ENCODE results near the gene GPATCH3. TPM values are rescaled to one million over a fixed set of nuclear protein-coding genes. Genes with fewer than 3 reads are reported as not detected.
A peak's percentile ranks its signal among the peaks of the same experiment; 100 is the strongest.
"Not testable (repeated sequence)": the region's sequence is repeated elsewhere in the genome, so short reads cannot be mapped to it uniquely, and the experiment has no call there.

GPATCH3 gene
- total and polyA plus RNA-seq, 3 experiments from 2014 or later = 15.2 to 21.3 (median 20.0) TPM

DNA sequence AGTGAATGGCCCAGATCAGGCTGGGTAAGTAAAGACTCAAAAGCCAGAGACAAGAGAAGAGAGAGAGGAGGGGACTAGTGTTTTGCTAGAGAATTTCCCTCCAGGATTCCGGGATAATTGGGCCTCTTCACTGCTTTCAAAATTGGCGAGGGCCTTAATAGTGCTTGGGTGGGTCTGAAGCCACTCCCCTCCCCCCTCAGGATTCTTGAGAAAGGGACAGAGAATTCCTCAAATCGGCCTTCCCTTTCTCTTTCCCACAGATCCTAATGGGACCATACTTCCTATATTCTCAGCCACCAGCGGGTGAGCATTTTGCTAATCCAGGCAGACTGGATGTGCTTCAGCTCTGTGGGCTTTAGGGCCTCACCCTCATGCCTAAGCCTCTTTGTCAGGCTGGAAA is 25.4 kb downstream of the GPATCH3 start:
- no peaks in the 10 kb centered on the region for H3K4me1 ChIP-seq (ENCODE audit: insufficient read depth, low read length)
- no peaks in the 10 kb centered on the region for H3K27me3 ChIP-seq (ENCODE audit: insufficient read depth, low read length, poor library complexity, severe bottlenecking)
- Mint-ChIP-seq H3K27me3 (no peaks in the 10 kb centered on the region), H3K36me3 (peaks cover 0 to 38% (median 3%) of the 10 kb centered on the region in 3 donors), H3K27ac (peak overlapping the region in 1 of 8 donors; percentile 46), H3K9me3 (no peaks in the 10 kb centered on the region), H3K4me1 (no peaks in the 10 kb centered on the region), H3K4me3 (no peak overlapping the region)
- peaks cover 11% of the 10 kb centered on the region for H3K36me3 ChIP-seq (ENCODE audit: insufficient read depth, low read length)
- POLR2A ChIA-PET = no interaction called here
- no peak for DNase-seq
- H3K4me3 ChIP-seq (ENCODE audit: low read length) = no peak overlapping the region
- H3K27ac ChIP-seq (ENCODE audit: low read depth, low read length) = no peak overlapping the region
- CTCF ChIA-PET = interaction anchor here (1.8 kb wide), 1 partner anchor 20 kb away, joined by 5 read pairs; no protein-coding TSS in a partner anchor
- H3K9me3 ChIP-seq (ENCODE audit: low read length) = no peaks in the 10 kb centered on the region

DNA sequence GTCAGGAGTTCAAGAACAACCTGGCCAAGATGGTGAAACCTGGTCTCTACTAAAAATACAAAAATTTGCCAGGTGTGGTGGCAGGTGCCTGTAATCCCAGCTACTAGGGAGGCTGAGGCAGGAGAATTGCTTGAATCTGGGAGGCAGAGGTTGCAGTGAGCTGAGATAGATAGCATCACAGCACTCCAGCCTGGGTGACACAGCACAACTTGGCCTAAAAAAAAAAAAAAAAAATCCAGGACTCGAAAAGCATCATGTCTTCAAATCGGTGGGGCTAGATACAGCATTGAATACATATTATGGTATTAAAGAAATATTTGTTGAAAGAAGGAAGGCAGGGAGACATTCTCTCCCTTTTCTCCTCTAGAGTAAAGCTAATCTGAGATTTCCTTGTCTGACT is 27.2 kb downstream of the GPATCH3 start:
- H3K36me3 Mint-ChIP-seq = peaks cover 0 to 25% (median 0%) of the 10 kb centered on the region in 3 donors
- H3K27ac Mint-ChIP-seq; POLR2A ChIA-PET; H3K4me3 Mint-ChIP-seq; DNase-seq; H3K4me3 ChIP-seq (ENCODE audit: low read length); H3K27me3 Mint-ChIP-seq; H3K9me3 ChIP-seq (ENCODE audit: low read length); H3K4me1 ChIP-seq (ENCODE audit: insufficient read depth, low read length); H3K27me3 ChIP-seq (ENCODE audit: insufficient read depth, low read length, poor library complexity, severe bottlenecking); H3K9me3 Mint-ChIP-seq; H3K4me1 Mint-ChIP-seq; H3K27ac ChIP-seq (ENCODE audit: low read depth, low read length): not testable (repeated sequence)
- H3K36me3 ChIP-seq (ENCODE audit: insufficient read depth, low read length) = peaks cover 11% of the 10 kb centered on the region
- CTCF ChIA-PET = interaction anchor here (0.6 to 1.8 kb wide), 5 partner anchors 8 to 81 kb away, joined by 3 to 8 read pairs (median 3); no protein-coding TSS in a partner anchor

DNA sequence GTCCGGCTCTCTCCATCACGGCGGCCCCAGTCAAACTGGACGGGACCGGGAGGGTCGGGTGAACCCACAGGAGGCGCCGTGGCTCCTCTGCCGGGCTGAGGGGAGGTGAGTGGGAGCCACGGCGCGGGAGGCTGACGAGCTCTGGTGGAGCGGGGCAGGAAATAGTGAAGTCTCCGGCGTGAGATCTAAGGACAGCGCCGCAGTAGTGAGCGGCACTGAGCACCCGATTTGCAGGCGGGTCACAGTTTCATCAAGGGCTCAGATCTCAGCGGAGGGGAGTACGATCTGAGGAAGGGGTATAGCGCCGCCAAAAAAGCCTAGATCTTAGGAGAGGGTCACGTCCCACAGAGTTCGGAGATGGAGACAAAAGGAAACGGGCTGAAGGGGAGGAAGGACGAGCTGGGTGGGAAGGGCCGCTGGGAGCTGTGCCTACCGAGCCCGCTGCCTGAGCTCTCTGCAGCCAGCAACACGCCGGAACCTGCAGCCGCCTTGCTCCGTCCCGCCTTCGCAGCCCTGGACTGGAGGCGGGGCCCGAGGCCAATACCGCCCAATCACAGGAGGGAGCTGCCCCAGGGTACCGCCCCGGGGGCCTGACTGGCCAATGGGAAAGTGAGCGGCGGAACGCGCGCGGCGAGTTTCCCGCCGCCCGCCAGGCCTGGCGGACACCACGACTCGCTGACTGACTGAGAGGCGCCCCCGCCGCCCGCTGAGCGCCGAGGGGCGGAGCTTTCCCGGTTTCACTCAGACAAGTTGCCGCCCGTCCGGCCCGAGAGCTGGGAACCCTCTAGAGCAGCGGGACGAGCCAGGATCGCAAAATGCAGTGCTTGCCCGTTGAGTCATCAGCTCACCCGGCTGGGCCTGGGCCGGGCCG is 35.4 kb downstream of the GPATCH3 start:
- POLR2A ChIA-PET = interaction anchor here (0.9 to 2.5 kb wide), 12 partner anchors 9 to 364 kb away, joined by 3 to 16 read pairs (median 4); partner anchors contain the start of genes GPATCH3, GPN2 and PIGV
- peak overlapping the region; percentile 97 for H3K4me3 ChIP-seq (ENCODE audit: low read length)

DNA sequence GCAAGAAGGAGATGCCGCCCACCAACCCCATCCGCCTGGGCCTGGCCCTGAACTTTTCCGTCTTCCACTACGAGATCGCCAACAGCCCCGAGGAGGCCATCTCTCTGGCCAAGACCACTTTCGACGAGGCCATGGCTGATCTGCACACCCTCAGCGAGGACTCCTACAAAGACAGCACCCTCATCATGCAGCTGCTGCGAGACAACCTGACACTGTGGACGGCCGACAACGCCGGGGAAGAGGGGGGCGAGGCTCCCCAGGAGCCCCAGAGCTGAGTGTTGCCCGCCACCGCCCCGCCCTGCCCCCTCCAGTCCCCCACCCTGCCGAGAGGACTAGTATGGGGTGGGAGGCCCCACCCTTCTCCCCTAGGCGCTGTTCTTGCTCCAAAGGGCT is 36.6 kb downstream of the GPATCH3 start:
- no peaks in the 10 kb centered on the region for H3K27me3 ChIP-seq (ENCODE audit: insufficient read depth, low read length, poor library complexity, severe bottlenecking)
- no peaks in the 10 kb centered on the region for H3K36me3 ChIP-seq (ENCODE audit: insufficient read depth, low read length)
- H3K4me1 ChIP-seq (ENCODE audit: insufficient read depth, low read length) = peaks cover 11% of the 10 kb centered on the region
- Mint-ChIP-seq H3K27ac (peak overlapping the region in 2 of 8 donors; percentile 17 to 46), H3K36me3 (no peaks in the 10 kb centered on the region), H3K4me1 (peaks cover 14 to 28% (median 27%) of the 10 kb centered on the region in 3 donors), H3K4me3 (peak overlapping the region in 5 of 7 donors; percentile 79 to 96 (median 92)), H3K9me3 (no peaks in the 10 kb centered on the region), H3K27me3 (no peaks in the 10 kb centered on the region)
- no peak for DNase-seq
- CTCF ChIA-PET = interaction anchor here (0.9 to 2.9 kb wide), 2 partner anchors 20 to 43 kb away, joined by 3 to 9 read pairs; no protein-coding TSS in a partner anchor
- POLR2A ChIA-PET = no interaction called here
- no peaks in the 10 kb centered on the region for H3K9me3 ChIP-seq (ENCODE audit: low read length)
- no peak overlapping the region for H3K27ac ChIP-seq (ENCODE audit: low read depth, low read length)
- no peak overlapping the region for H3K4me3 ChIP-seq (ENCODE audit: low read length)

More for the DNA sequence above, 35.4 kb downstream of the GPATCH3 start:
- Histone ChIP-seq H3K27me3 (ENCODE audit: insufficient read depth, low read length, poor library complexity, severe bottlenecking) (no peaks in the 10 kb centered on the region), H3K27ac (ENCODE audit: low read depth, low read length) (peak overlapping the region; percentile 83), H3K9me3 (ENCODE audit: low read length) (no peaks in the 10 kb centered on the region), H3K4me1 (ENCODE audit: insufficient read depth, low read length) (peaks cover 11% of the 10 kb centered on the region), H3K36me3 (ENCODE audit: insufficient read depth, low read length) (no peaks in the 10 kb centered on the region)
- peak overlapping the region; percentile 88 to 97 (median 93) for H3K4me3 Mint-ChIP-seq
- no peaks in the 10 kb centered on the region for H3K27me3 Mint-ChIP-seq
- CTCF ChIA-PET = interaction anchor here (0.7 to 4.7 kb wide), 24 partner anchors 7 to 393 kb away, joined by 3 to 19 read pairs (median 5); partner anchors contain the start of genes GPN2, HMGN2 and PIGV
- H3K9me3 Mint-ChIP-seq = no peaks in the 10 kb centered on the region
- DNase-seq = peak; percentile 91 to 95 (median 94)
- peak overlapping the region; percentile 73 to 98 (median 92) for H3K27ac Mint-ChIP-seq
- peaks cover 14 to 28% (median 27%) of the 10 kb centered on the region in 3 donors for H3K4me1 Mint-ChIP-seq
- no peaks in the 10 kb centered on the region for H3K36me3 Mint-ChIP-seq

DNA sequence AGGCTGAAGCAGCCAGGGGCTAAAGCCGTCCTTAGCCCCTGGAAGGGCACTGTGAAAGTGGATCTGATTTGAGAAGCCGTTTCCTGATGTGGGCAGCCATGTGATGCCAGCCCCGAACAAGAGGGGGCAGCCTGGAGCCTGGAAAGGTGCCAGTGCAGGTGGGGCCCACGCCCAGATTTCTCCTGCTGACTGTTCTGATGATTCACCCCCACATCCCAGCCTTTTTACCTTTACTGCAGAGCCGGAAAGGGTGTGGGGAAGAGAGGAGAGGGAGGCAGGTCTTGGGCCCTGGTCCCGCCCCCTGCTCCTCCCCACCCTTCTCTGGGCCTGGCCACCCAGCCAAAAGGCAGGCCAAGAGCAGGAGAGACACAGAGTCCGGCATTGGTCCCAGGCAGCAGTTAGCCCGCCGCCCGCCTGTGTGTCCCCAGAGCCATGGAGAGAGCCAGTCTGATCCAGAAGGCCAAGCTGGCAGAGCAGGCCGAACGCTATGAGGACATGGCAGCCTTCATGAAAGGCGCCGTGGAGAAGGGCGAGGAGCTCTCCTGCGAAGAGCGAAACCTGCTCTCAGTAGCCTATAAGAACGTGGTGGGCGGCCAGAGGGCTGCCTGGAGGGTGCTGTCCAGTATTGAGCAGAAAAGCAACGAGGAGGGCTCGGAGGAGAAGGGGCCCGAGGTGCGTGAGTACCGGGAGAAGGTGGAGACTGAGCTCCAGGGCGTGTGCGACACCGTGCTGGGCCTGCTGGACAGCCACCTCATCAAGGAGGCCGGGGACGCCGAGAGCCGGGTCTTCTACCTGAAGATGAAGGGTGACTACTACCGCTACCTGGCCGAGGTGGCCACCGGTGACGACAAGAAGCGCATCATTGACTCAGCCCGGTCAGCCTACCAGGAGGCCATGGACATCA is 37.2 kb downstream of the GPATCH3 start, which contains the start of gene SFN:
Gene SFN, plus strand, starts transcription at position 369 of the 904 bp plus-strand sequence. Its CDS starts 64 bp downstream, at position 433.
- no peaks in the 10 kb centered on the region for H3K27me3 Mint-ChIP-seq
- H3K9me3 ChIP-seq (ENCODE audit: low read length) = no peaks in the 10 kb centered on the region
- H3K36me3 Mint-ChIP-seq = peaks cover 0 to 3% (median 0%) of the 10 kb centered on the region in 3 donors
- H3K4me3 ChIP-seq (ENCODE audit: low read length) = no peak within 1 kb of the TSS
- H3K4me1 ChIP-seq (ENCODE audit: insufficient read depth, low read length) = peaks cover 11% of the 10 kb centered on the region
- H3K27me3 ChIP-seq (ENCODE audit: insufficient read depth, low read length, poor library complexity, severe bottlenecking) = no peaks in the 10 kb centered on the region
- no peaks in the 10 kb centered on the region for H3K36me3 ChIP-seq (ENCODE audit: insufficient read depth, low read length)
- H3K4me3 Mint-ChIP-seq = peak within 1 kb of the TSS; percentile 79 to 96 (median 92)
- peaks cover 14 to 28% (median 27%) of the 10 kb centered on the region in 3 donors for H3K4me1 Mint-ChIP-seq
- no peaks in the 10 kb centered on the region for H3K9me3 Mint-ChIP-seq
- POLR2A ChIA-PET = no interaction called here
- CTCF ChIA-PET = interaction anchor here (0.8 to 2.1 kb wide), 3 partner anchors 18 to 42 kb away, joined by 3 to 6 read pairs (median 3); no protein-coding TSS in a partner anchor
- H3K27ac Mint-ChIP-seq = peak within 1 kb of the TSS; percentile 37 to 98 (median 75)
- peak in 2 of 5 donors; percentile 22 to 57 for DNase-seq
- H3K27ac ChIP-seq (ENCODE audit: low read depth, low read length) = no peak within 1 kb of the TSS

DNA sequence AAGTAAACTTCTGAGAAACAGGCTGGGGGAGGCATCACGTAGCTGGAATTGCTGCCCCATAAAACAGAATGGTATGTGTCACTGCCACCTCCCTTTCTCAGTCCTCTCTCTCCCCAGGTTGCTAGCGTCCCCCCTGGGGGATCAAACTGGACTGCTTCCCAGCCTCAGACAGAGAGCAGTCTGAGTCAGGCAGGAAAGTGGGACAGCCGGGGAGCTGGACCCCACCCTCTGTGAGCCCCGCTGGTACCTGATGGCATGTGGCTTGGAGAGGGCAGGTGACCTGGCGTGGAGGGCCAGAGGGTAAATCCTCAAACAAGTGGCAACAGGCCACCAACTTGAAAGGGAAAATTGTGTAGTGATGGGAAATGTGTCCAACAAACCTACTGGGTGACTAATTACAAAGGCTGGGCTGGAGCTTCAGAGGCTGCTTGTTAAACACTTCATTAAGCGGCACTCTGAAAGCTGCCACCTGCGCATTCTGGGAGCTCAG is 38.3 kb downstream of the GPATCH3 start:
- H3K27me3 ChIP-seq (ENCODE audit: insufficient read depth, low read length, poor library complexity, severe bottlenecking) = no peaks in the 10 kb centered on the region
- Mint-ChIP-seq H3K27me3 (no peaks in the 10 kb centered on the region), H3K4me3 (peak overlapping the region in 1 of 7 donors; percentile 54), H3K9me3 (no peaks in the 10 kb centered on the region), H3K27ac (peak overlapping the region in 5 of 8 donors; percentile 17 to 77 (median 50)), H3K4me1 (peaks cover 14 to 28% (median 27%) of the 10 kb centered on the region in 3 donors), H3K36me3 (peaks cover 0 to 12% (median 0%) of the 10 kb centered on the region in 3 donors)
- no peaks in the 10 kb centered on the region for H3K36me3 ChIP-seq (ENCODE audit: insufficient read depth, low read length)
- no peak for DNase-seq
- POLR2A ChIA-PET = no interaction called here
- H3K4me3 ChIP-seq (ENCODE audit: low read length) = no peak overlapping the region
- H3K9me3 ChIP-seq (ENCODE audit: low read length) = no peaks in the 10 kb centered on the region
- H3K27ac ChIP-seq (ENCODE audit: low read depth, low read length) = no peak overlapping the region
- CTCF ChIA-PET = interaction anchor here (0.8 to 2.1 kb wide), 3 partner anchors 17 to 41 kb away, joined by 3 to 6 read pairs (median 3); no protein-coding TSS in a partner anchor
- H3K4me1 ChIP-seq (ENCODE audit: insufficient read depth, low read length) = peaks cover 11% of the 10 kb centered on the region

DNA sequence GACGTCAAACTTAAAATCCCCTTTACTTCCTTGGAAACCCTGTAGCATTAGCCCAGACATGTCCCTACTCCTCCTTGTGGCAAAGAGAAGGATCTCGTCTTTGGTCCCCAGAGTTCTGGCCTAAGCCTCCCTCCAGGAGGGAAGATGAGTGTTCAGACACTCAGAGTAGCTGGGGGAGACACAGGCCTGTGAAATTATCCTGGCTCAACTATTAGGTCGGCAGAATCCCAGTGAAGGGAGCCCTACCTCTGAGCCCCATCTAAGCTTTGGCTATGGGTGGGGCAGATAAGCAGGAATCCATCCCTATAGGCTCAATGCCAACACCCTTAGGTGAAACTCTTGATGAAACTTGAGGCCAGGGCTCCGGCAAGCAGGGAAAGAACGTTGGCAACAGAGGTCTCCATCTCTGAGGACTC is 39.0 kb downstream of the GPATCH3 start:
- Mint-ChIP-seq H3K36me3 (peaks cover 0 to 19% (median 0%) of the 10 kb centered on the region in 3 donors), H3K9me3 (no peaks in the 10 kb centered on the region), H3K4me3 (no peak overlapping the region), H3K27me3 (no peaks in the 10 kb centered on the region), H3K4me1 (peaks cover 14 to 28% (median 27%) of the 10 kb centered on the region in 3 donors), H3K27ac (peak overlapping the region in 3 of 8 donors; percentile 10 to 68 (median 50))
- Histone ChIP-seq H3K4me1 (ENCODE audit: insufficient read depth, low read length) (peaks cover 11% of the 10 kb centered on the region), H3K4me3 (ENCODE audit: low read length) (no peak overlapping the region), H3K27ac (ENCODE audit: low read depth, low read length) (no peak overlapping the region), H3K27me3 (ENCODE audit: insufficient read depth, low read length, poor library complexity, severe bottlenecking) (no peaks in the 10 kb centered on the region), H3K36me3 (ENCODE audit: insufficient read depth, low read length) (no peaks in the 10 kb centered on the region), H3K9me3 (ENCODE audit: low read length) (no peaks in the 10 kb centered on the region)
- ChIA-PET POLR2A (no interaction called here), CTCF (interaction anchor here (1.0 to 2.1 kb wide), 3 partner anchors 8 to 41 kb away, joined by 3 to 6 read pairs (median 4); no protein-coding TSS in a partner anchor)
- no peak for DNase-seq
